Stimulated activated naive CD4-positive, alpha-beta T cell (primary cell): ENCODE measurements around the gene ZNF219.
"Not testable (repeated sequence)": the region's sequence is repeated elsewhere in the genome, so short reads cannot be mapped to it uniquely, and the experiment has no call there.

Experiments
- DNase-seq, 6 experiments: peaks; one replicate each; lab custom pipeline; 2025; lab: John Stamatoyannopoulos, UW

The ZNF219 gene

GRCh38 chr14:21043974-21044618 lies 54.4 kb downstream of the ZNF219 start:
- DNase-seq = no peak

- DNase-seq = no peak
Measured at GRCh38 chr14:21043387-21043973, 55.0 kb downstream of the ZNF219 start.

GRCh38 chr14:21042918-21043317 lies 55.5 kb downstream of the ZNF219 start:
- no peak for DNase-seq

GRCh38 chr14:21041676-21042433 lies 56.6 kb downstream of the ZNF219 start, which contains the start of gene RNASE7:
Gene RNASE7 (plus strand): TSS chr14:21042362. CDS start chr14:21042993, 631 bp downstream.
- no peak for DNase-seq

GRCh38 chr14:21040941-21041340 lies 57.5 kb downstream of the ZNF219 start:
- DNase-seq = not testable (repeated sequence)

- no peak for DNase-seq
Measured at GRCh38 chr14:21040370-21040925, 58.0 kb downstream of the ZNF219 start.
